ENCODE measurements around the gene PGGHG.

The PGGHG gene

GRCh38 chr11:281486-282161 lies 7.3 kb upstream of the PGGHG start:
- no peak overlapping the region for H3K4me3 ChIP-seq (ENCODE audit: low read depth, low read length)
- DNase-seq (ENCODE audit: low read depth) = no peak
- TF ChIP-seq CTCF (IDR thresholded peaks at IDR 0.05; ENCODE audit: control insufficient read depth, extremely low read depth, insufficient read depth) = no peak

- DNase-seq (ENCODE audit: low read depth) = no peak
- TF ChIP-seq CTCF (IDR thresholded peaks at IDR 0.05; ENCODE audit: control insufficient read depth, extremely low read depth, insufficient read depth) = no peak
- H3K4me3 ChIP-seq (ENCODE audit: low read depth, low read length) = no peak overlapping the region
Observed at GRCh38 chr11:282171-282570, 6.8 kb upstream of the PGGHG start.

DNA sequence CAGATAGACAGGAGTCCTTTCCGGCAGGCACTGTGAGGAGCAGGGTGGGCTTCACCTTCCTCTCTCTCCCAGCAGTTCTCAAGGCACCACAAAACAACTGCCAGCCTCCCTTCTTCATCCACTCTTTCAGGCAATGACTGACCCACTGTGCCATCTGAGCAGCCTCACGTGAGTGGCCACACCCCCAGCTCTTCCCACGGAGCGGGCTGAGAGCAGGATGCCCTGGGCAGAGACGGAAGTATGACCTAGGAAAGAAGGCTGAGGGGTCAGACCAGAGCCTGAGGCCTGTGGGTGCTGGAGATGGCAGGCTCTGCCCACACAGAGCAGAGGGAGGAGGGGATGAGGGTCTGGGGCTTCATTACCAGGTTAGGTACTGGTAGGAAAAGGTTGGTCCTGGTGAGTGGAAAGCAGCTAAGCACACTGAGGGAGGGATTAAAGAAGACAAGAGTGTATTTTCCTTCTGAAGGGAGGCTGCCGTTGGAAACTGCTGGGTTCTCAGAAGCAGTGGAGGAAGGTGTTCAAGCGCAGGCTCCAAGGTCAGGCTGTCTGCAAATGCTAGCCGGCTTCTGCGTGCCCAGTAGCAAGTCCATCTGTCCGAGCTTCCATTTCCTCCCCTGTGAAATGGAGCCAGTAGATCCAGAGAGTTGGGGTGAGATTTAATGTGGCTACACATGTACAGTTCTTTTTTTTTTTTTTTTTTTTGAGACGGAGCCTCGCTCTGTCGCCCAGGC lies 6.1 kb upstream of the PGGHG start:
- no peak overlapping the region for H3K4me3 ChIP-seq (ENCODE audit: low read depth, low read length)
- TF ChIP-seq CTCF (IDR thresholded peaks at IDR 0.05; ENCODE audit: control insufficient read depth, extremely low read depth, insufficient read depth) = no peak
- DNase-seq (ENCODE audit: low read depth) = no peak

DNA sequence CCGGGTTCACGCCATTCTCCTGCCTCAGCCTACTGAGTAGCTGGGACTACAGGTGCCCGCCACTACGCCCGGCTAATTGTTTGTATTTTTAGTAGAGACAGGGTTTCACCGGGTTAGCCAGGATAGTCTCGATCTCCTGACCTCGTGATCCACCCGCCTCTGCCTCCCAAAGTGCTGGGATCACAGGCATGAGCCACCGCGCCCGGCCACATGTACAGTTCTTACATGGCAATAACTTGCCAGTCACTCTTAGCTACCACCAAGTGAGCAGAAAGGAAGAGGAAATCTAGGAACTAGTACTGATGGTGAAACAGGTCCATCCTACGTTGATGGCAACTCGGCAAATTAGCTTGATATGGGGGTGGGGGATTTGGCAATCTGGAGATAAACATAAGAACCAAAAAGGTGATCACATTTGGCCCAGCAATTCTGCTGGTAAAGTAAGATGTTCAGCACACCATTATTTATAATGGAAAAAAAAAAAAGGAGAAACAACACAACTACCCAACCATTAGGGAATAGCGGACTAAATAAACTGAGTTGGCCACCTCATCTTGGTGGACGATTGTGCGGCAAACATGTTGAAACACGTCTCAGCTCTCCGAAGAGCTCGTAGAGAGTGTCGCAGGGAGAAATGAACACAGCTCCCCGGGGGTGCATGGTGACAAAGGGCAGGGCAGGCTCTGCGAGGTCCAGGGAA lies 5.4 kb upstream of the PGGHG start:
- no peak for TF ChIP-seq CTCF (IDR thresholded peaks at IDR 0.05; ENCODE audit: control insufficient read depth, extremely low read depth, insufficient read depth)
- no peak for DNase-seq (ENCODE audit: low read depth)

GRCh38 chr11:284105-285020 lies 4.6 kb upstream of the PGGHG start:
- H3K4me3 ChIP-seq (ENCODE audit: low read depth, low read length) = no peak overlapping the region
- no peak for TF ChIP-seq CTCF (IDR thresholded peaks at IDR 0.05; ENCODE audit: control insufficient read depth, extremely low read depth, insufficient read depth)
- DNase-seq (ENCODE audit: low read depth) = no peak

More for the DNA sequence above, 5.4 kb upstream of the PGGHG start:
- no peak overlapping the region for H3K4me3 ChIP-seq (ENCODE audit: low read depth, low read length)

All from LNCaP clone FGC (cell line).